Measurements from ENCODE around the gene STAT4.
A peak's percentile ranks its signal among the peaks of the same experiment; 100 is the strongest.
"Not testable (repeated sequence)": the region's sequence is repeated elsewhere in the genome, so short reads cannot be mapped to it uniquely, and the experiment has no call there.

Gene STAT4

DNA sequence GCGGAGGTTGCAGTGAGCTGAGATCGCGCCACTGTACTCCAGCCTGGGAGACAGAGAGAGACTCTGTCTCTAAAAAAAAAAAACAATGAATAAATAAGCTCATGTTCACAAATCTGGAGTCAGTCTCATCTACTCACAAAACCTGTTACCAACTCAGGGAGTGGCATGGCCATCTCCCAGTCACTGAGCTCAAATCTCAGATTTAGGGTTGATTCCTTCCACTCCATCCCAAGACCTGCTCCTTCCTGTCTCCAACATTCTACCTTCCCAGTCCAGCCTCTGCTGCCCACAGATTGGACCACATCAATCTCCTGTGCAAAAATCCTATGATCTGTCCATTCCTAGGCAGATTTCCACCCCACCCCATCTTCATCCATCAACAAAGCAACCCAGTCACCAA is 138.4 kb downstream of the STAT4 start:
- DNase-seq = no peak

- no peak for DNase-seq
Observed at GRCh38 chr2:191010887-191011885, 139.6 kb downstream of the STAT4 start.

GRCh38 chr2:191009541-191010374 is 141.0 kb downstream of the STAT4 start:
- no peak for DNase-seq

DNA sequence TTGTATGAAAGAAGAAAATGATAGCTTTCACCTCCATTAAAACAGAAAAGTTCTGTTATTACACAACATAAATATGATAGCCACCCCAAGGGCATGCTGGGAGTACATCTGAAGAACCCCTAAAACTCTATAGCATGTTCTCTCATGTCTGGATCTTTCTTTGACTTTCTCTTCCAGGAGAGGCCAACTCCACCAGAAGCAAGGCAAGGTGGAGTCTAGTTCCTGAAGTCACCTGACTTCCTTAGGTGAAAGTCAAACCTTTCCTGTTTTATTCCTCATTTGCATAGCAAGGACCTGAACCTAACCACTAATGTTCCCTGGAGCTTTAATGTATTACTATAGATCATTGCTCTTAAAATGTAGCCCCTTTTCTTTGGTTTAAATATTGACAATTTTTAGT is 142.5 kb downstream of the STAT4 start:
- peak; percentile 6 to 52 for DNase-seq

- no peak for DNase-seq
Observed at GRCh38 chr2:191006997-191007783, 143.6 kb downstream of the STAT4 start.

DNA sequence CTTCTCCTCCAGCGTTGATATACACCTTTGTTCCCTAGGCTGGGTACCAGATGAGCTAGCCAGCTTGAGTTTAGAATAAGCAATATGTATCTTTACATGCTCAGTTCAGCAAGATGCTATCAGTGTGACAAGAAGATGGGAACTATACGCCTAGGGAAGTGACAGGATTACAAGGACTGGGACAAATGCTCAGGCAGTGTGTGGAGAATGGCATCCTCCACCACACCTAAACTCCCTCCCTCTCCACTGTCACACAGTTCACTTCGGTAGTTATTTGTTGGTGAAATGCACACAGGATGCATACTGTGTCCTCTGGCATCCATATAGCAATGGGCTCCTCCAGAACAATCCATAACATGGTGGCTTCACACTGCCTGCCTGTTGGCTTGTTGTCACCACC is 144.5 kb downstream of the STAT4 start:
- no peak for DNase-seq

- DNase-seq = no peak
Observed at GRCh38 chr2:191003405-191004309, 147.1 kb downstream of the STAT4 start.

DNA sequence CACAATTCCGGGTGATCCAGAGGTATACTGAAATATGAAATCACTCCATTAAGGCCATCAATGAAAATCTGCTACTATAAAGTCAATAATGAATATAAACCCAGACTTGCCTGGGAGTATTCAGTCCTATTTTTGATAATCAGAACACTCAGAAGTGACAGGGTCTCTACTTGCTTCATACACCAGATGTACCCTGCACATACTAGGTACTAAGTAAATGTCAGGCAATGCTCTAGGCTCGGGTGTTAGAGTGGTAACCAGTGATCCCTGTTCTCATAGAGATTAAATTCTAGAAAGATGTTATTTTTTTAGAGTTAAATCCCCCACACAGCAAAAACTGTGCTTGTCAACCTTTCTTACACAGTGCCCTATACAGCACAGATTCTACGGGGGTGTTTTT is 149.2 kb downstream of the STAT4 start:
- DNase-seq = no peak

DNA sequence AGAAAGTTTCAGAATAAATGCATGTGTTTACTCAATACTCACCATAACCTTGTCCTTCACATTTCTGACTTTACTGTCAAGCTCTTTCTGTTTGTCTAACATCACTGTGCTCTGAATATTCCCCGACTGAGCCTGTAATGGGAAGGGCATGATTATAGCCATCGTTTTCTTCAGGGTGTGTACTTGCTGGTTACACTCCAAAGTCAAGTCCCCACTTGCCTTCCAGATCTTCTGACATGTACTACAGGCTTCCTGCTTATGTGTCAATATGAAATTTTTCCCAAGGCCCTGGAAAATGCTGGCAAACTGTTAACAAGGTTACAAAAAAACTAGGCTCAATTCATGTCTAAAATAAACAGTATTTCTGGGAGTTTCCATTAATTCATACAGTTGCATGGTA is 149.8 kb downstream of the STAT4 start:
- no peak for DNase-seq

DNA sequence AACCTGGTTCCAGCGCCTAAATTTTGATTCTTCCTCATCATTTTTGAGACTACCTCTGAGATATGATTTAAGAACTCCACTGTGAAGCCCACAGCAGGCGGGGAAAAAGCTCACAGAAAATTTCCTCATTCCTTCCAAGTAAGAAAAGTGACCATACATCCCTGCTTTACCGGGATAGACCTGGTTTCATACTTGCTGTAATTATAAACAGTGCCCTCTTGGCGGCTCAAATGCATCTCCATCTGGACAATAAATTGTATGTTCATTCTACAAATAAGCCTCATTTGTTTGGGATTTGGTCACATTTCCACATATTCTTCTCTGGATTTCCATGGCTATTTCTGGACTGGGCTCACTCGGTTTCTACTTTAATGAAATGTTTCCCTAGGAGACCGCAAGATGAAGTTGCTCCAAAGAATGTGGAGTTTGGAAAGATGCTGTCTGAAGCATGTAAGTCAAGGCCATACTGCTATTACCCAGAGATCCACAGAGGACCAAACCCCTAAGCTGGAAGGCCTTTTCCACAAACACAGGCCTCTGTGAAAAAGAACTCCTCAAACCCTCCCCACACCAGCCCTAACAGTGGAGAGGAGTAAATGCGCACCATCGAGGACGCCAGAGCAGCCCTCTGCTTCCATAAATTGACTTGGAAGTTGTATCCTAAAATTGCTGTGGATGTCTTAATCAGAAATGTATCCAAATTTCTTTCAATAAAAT is 150.7 kb downstream of the STAT4 start:
- no peak for DNase-seq

DNA sequence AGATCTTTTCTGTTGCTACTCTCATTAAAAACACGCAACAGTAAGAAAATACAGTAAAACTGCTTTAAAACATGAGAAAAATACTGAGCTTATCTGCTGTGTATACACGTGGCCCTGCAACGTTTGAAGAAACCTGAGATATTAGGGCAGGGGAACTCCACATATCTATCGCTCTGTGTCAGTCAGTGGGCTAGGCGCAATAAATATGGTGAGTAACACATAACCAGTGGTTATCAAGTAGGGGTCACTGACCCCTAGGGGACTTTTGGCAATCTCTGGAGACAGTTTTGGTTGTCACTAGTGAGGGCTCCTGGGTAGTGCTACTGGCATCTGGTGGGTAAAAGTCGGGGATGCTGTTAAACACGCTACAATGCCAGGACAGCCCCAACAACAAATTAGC is 151.7 kb downstream of the STAT4 start:
- no peak for DNase-seq

DNA sequence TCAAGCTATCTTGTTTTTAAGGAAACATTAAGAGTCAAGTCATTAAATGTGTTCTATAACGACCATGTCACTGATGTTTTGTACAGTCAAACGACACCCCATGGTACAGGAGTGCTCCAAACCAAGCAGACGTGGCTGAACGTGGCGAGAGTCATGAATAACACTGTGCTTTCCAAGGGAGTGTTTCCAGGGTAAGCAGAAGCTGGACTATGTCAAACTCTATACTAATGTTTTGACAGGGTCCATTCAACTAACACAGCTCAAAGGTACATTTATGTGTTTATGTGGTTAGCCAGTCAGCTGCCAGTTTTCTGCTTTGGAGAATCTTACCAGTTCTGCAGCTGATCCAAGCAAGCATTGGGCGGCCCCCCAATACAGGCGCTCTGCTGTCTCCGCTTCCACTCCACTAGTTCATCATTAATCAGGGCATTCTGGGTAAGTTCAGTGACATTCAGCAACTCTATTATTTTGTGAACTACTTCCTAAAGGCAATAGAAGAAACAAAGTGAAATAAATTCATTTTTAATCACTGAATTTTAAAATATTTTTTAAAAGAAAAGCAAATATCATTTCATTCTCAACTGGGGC is 153.2 kb downstream of the STAT4 start:
- DNase-seq = no peak

- no peak for DNase-seq
Observed at GRCh38 chr2:190996947-190997346, 153.8 kb downstream of the STAT4 start.

- peak in 1 of 2 experiments; percentile 60 for DNase-seq
Observed at GRCh38 chr2:190996338-190996946, 154.4 kb downstream of the STAT4 start.

GRCh38 chr2:190995315-190995714 is 155.5 kb downstream of the STAT4 start:
- DNase-seq = not testable (repeated sequence)

DNA sequence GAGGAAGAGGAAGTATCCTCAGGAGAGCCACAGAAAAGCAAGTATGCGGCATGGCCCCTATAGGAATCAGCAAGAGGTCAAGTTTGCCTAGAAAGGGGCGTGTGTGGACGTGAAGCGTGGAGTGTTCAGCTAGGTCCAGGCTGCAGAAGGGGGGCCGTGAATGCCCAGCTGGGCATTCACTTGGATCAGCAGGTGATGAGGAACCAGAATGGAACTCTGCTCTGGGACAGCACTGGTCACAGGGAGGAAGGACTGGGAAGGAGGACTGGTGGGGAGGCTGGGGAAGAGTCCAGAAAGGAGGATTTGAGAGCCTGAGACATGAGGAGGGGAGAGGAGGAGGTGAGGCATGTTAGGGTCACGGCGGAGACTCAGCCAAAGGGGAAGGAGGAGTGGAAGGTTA is 156.6 kb downstream of the STAT4 start:
- DNase-seq = no peak

DNA sequence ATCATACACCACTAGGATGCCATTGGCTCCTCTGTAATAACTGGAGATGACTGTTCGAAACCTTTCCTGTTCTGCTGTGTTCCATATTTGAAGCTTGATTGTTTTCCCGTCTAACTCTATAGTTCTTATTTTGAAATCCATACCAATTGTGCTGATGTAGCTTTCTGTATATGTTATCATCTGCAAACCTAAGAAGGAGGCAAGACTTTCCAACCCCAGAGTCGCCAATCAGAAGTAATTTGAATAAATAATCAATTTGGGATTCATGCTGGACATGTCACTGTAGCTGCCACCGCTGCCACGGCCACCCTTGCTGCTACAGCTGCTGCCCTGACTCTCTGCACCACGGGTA is 157.5 kb downstream of the STAT4 start:
- no peak for DNase-seq

- DNase-seq = no peak
Observed at GRCh38 chr2:190990132-190990531, 160.7 kb downstream of the STAT4 start.

GRCh38 chr2:190988910-190989309 is 161.9 kb downstream of the STAT4 start:
- DNase-seq = no peak

DNA sequence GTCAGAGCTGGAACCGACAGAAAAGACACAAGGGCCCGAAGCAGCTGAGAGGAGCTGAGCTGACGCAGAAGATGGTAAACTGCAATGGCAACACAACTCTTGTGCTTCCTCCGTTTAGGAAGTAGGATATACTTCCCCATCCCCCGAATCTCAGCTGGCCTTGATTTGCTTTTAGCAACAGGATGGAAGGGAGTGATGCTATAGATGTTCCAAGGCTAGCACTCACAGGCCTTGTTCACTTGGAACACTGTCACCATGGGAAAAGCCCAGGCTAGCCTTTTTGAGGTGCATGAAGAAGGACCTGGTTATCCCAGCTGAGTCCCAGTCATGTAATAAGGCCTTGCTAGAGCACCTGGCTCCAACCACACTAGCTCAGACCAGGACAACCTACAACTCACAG is 162.9 kb downstream of the STAT4 start:
- DNase-seq = no peak

All from NCI-H526 (cell line).